AG08396 (cell line): ENCODE data around the gene GAS2L1.
"Not testable (repeated sequence)": the region's sequence is repeated elsewhere in the genome, so short reads cannot be mapped to it uniquely, and the experiment has no call there.

Experiments
- DNase-seq: peaks from one replicate; pipeline ENCODE4 v3.0.0; 2012; ENCODE audit warnings: low spot score, mixed read lengths

GAS2L1 gene

GRCh38 chr22:29342177-29342576, 35.7 kb downstream of the GAS2L1 start:
- DNase-seq, result no peak

- DNase-seq, result no peak
These were observed 36.3 kb downstream of the GAS2L1 start for GRCh38 chr22:29342577-29343312.

- DNase-seq, result peak; percentile 70
These were observed 36.9 kb downstream of the GAS2L1 start for GRCh38 chr22:29343313-29343805.

- peak; percentile 77 for DNase-seq
These were observed 37.7 kb downstream of the GAS2L1 start for GRCh38 chr22:29344137-29344536.

- not testable (repeated sequence) for DNase-seq
These were observed 38.4 kb downstream of the GAS2L1 start for GRCh38 chr22:29344889-29345288.

- no peak for DNase-seq
These were observed 39.5 kb downstream of the GAS2L1 start for GRCh38 chr22:29345932-29346331.

- DNase-seq, result no peak
These were observed 40.2 kb downstream of the GAS2L1 start for GRCh38 chr22:29346659-29347058.

- no peak for DNase-seq
These were observed 41.6 kb downstream of the GAS2L1 start for GRCh38 chr22:29348041-29348440.

GRCh38 chr22:29348956-29349355, 42.5 kb downstream of the GAS2L1 start:
- no peak for DNase-seq

- DNase-seq, result no peak
These were observed 44.6 kb downstream of the GAS2L1 start for GRCh38 chr22:29351042-29351441.

GRCh38 chr22:29351891-29352290, 45.4 kb downstream of the GAS2L1 start:
- no peak for DNase-seq

GRCh38 chr22:29352778-29353177, 46.3 kb downstream of the GAS2L1 start:
- no peak for DNase-seq

- DNase-seq, result no peak
These were observed 46.8 kb downstream of the GAS2L1 start for GRCh38 chr22:29353286-29353685.

- no peak for DNase-seq
These were observed 47.4 kb downstream of the GAS2L1 start for GRCh38 chr22:29353860-29354259.

- DNase-seq, result not testable (repeated sequence)
These were observed 50.9 kb downstream of the GAS2L1 start for GRCh38 chr22:29357193-29357890.

GRCh38 chr22:29359469-29359868, 53.0 kb downstream of the GAS2L1 start:
- peak; percentile 62 for DNase-seq
